ENCODE data around the gene SLC17A4.

Gene SLC17A4

GRCh38 chr6:25735261-25735660, 19.3 kb upstream of the SLC17A4 start:
- no peaks in the 10 kb centered on the region for H3F3A ChIP-seq (ENCODE audit: insufficient read depth)
- peaks cover 20% of the 10 kb centered on the region; the same call in 1 of the 2 replicates for H3K9me3 ChIP-seq (ENCODE audit: insufficient read depth, low read length)
- H3K9me2 ChIP-seq (replicated peaks; ENCODE audit: insufficient read depth, low read length) = no peaks in the 10 kb centered on the region
- TF ChIP-seq CTCF (IDR thresholded peaks at IDR 0.05; ENCODE audit: insufficient read depth, low read length, poor library complexity, severe bottlenecking) (no peak), EZH2phosphoT487 (conservative IDR thresholded peaks at IDR 0.05; ENCODE audit: low read length) (no peak)
- H3K9ac ChIP-seq (ENCODE audit: low read length) = no peak overlapping the region
- no peak overlapping the region for H3K27ac ChIP-seq (ENCODE audit: low read depth, low read length)
- H3K79me2 ChIP-seq (ENCODE audit: insufficient read depth, low read length) = no peaks in the 10 kb centered on the region
- H2AFZ ChIP-seq (ENCODE audit: low read depth, low read length, severe bottlenecking) = no peak overlapping the region
- H3K27me3 ChIP-seq (ENCODE audit: low read length) = 0 out of 2 replicates have a peak, but pooled peaks cover 3% of the 10 kb centered on the region
- no peak overlapping the region for H3K4me2 ChIP-seq (ENCODE audit: low read depth, low read length, poor library complexity, severe bottlenecking)
- peaks cover 16% of the 10 kb centered on the region for H3K36me3 ChIP-seq (ENCODE audit: low read length)
- no peaks in the 10 kb centered on the region for H4K20me1 ChIP-seq (ENCODE audit: low read depth, low read length)
- H3K4me3 ChIP-seq (ENCODE audit: insufficient read depth, low read length, poor library complexity, severe bottlenecking) = no peak overlapping the region

DNA sequence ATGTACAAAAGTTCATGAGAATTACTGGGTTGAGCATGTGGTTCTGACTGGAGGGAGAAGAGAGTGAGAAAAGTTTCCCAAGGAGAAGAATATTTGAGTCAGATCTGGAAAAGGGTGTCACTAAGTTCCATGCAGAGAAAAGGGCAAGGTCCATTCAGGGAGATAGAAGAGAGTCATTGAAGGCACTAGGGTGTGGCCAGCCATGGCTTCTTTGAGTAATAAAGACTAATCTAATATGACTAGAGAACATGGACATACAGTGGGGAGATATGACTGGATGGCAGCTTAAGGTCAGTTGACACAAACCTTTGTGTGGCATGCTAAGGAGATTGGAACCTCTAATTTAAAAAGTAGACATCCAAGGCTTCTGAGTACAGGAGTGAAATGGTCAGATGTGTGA, 10.7 kb upstream of the SLC17A4 start:
- Histone ChIP-seq H3K9ac (ENCODE audit: low read length) (no peak overlapping the region), H3K27me3 (ENCODE audit: low read length) (no peaks in the 10 kb centered on the region), H3F3A (ENCODE audit: insufficient read depth) (no peaks in the 10 kb centered on the region), H3K4me3 (ENCODE audit: insufficient read depth, low read length, poor library complexity, severe bottlenecking) (no peak overlapping the region), H2AFZ (ENCODE audit: low read depth, low read length, severe bottlenecking) (no peak overlapping the region), H3K27ac (ENCODE audit: low read depth, low read length) (no peak overlapping the region), H3K4me2 (ENCODE audit: low read depth, low read length, poor library complexity, severe bottlenecking) (no peak overlapping the region), H3K79me2 (ENCODE audit: insufficient read depth, low read length) (no peaks in the 10 kb centered on the region), H4K20me1 (ENCODE audit: low read depth, low read length) (no peaks in the 10 kb centered on the region), H3K9me3 (ENCODE audit: insufficient read depth, low read length) (0 out of 2 replicates have a peak, but pooled peaks cover 7% of the 10 kb centered on the region), H3K9me2 (replicated peaks; ENCODE audit: insufficient read depth, low read length) (no peaks in the 10 kb centered on the region), H3K36me3 (ENCODE audit: low read length) (no peaks in the 10 kb centered on the region)
- TF ChIP-seq CTCF (IDR thresholded peaks at IDR 0.05; ENCODE audit: insufficient read depth, low read length, poor library complexity, severe bottlenecking) (no peak), EZH2phosphoT487 (conservative IDR thresholded peaks at IDR 0.05; ENCODE audit: low read length) (no peak)

- TF ChIP-seq CTCF (IDR thresholded peaks at IDR 0.05; ENCODE audit: insufficient read depth, low read length, poor library complexity, severe bottlenecking) = no peak
- no peak for TF ChIP-seq EZH2phosphoT487 (conservative IDR thresholded peaks at IDR 0.05; ENCODE audit: low read length)
- Histone ChIP-seq H4K20me1 (ENCODE audit: low read depth, low read length) (no peaks in the 10 kb centered on the region), H2AFZ (ENCODE audit: low read depth, low read length, severe bottlenecking) (no peak overlapping the region), H3K9ac (ENCODE audit: low read length) (no peak overlapping the region), H3K27me3 (ENCODE audit: low read length) (no peaks in the 10 kb centered on the region), H3K4me2 (ENCODE audit: low read depth, low read length, poor library complexity, severe bottlenecking) (no peak overlapping the region), H3K4me3 (ENCODE audit: insufficient read depth, low read length, poor library complexity, severe bottlenecking) (no peak overlapping the region), H3K79me2 (ENCODE audit: insufficient read depth, low read length) (no peaks in the 10 kb centered on the region), H3K9me2 (replicated peaks; ENCODE audit: insufficient read depth, low read length) (no peaks in the 10 kb centered on the region), H3F3A (ENCODE audit: insufficient read depth) (no peaks in the 10 kb centered on the region), H3K36me3 (ENCODE audit: low read length) (no peaks in the 10 kb centered on the region), H3K27ac (ENCODE audit: low read depth, low read length) (no peak overlapping the region), H3K9me3 (ENCODE audit: insufficient read depth, low read length) (0 out of 2 replicates have a peak, but pooled peaks cover 7% of the 10 kb centered on the region)
Measured at GRCh38 chr6:25745836-25746235, 8.7 kb upstream of the SLC17A4 start.

Measured in SU-DHL-6 (cell line).